Hepatocyte (in vitro differentiated cells): ENCODE results near the gene PMAIP1.

Experiments
- CTCF ChIP-seq: fragments of 200-600 bp; sonication (generic); IDR thresholded peaks from 2 replicates; pipeline ENCODE4 v1.5.1; 2016; ENCODE audit warnings: antibody characterized with exemption, mild to moderate bottlenecking; ENCODE audit not compliant: poor library complexity
- EZH2 ChIP-seq: fragments of 200-600 bp; sonication (generic); IDR thresholded peaks from 2 replicates; pipeline ENCODE4 v1.6.1; 2016; ENCODE audit warnings: antibody characterized with exemption, mild to moderate bottlenecking, borderline replicate concordance

- TF ChIP-seq CTCF (no peak), EZH2 (no peak)
Observed at GRCh38 chr18:59932401-59932800, 32.6 kb downstream of the PMAIP1 start.
